ENCODE results near the gene PPM1N.

Gene PPM1N

GRCh38 chr19:45517641-45518468, 19.6 kb downstream of the PPM1N start:
- in situ Hi-C loops (cut with MboI; ENCODE audit: low pct_unique_long_range_greater_than_20kb, low sequenced_read_pairs, unreplicated experiment): no loop called here
- DNase-seq (ENCODE audit: low spot score): no peak
- no peak for TF ChIP-seq CTCF (IDR thresholded peaks at IDR 0.05; ENCODE audit: extremely low read depth, insufficient read depth, missing control alignments)

GRCh38 chr19:45518469-45518826, 20.2 kb downstream of the PPM1N start:
- DNase-seq (ENCODE audit: low spot score): no peak
- in situ Hi-C loops (cut with MboI; ENCODE audit: low pct_unique_long_range_greater_than_20kb, low sequenced_read_pairs, unreplicated experiment): no loop called here
- no peak for TF ChIP-seq CTCF (IDR thresholded peaks at IDR 0.05; ENCODE audit: extremely low read depth, insufficient read depth, missing control alignments)

GRCh38 chr19:45522010-45522941, 24.0 kb downstream of the PPM1N start:
- DNase-seq (ENCODE audit: low spot score): no peak
- in situ Hi-C loops (cut with MboI; ENCODE audit: low pct_unique_long_range_greater_than_20kb, low sequenced_read_pairs, unreplicated experiment): no loop called here
- TF ChIP-seq CTCF (IDR thresholded peaks at IDR 0.05; ENCODE audit: extremely low read depth, insufficient read depth, missing control alignments): no peak

- peak; percentile 90 for DNase-seq (ENCODE audit: low spot score)
- TF ChIP-seq CTCF (IDR thresholded peaks at IDR 0.05; ENCODE audit: extremely low read depth, insufficient read depth, missing control alignments): peak; percentile 88
- in situ Hi-C loops (cut with MboI; ENCODE audit: low pct_unique_long_range_greater_than_20kb, low sequenced_read_pairs, unreplicated experiment): no loop called here
These were observed 25.5 kb downstream of the PPM1N start for GRCh38 chr19:45523642-45524256.

GRCh38 chr19:45524575-45525129, 26.4 kb downstream of the PPM1N start:
- no peak for TF ChIP-seq CTCF (IDR thresholded peaks at IDR 0.05; ENCODE audit: extremely low read depth, insufficient read depth, missing control alignments)
- DNase-seq (ENCODE audit: low spot score): no peak
- in situ Hi-C loops (cut with MboI; ENCODE audit: low pct_unique_long_range_greater_than_20kb, low sequenced_read_pairs, unreplicated experiment): no loop called here

GRCh38 chr19:45526143-45526542, 27.9 kb downstream of the PPM1N start:
- in situ Hi-C loops (cut with MboI; ENCODE audit: low pct_unique_long_range_greater_than_20kb, low sequenced_read_pairs, unreplicated experiment): no loop called here

More at GRCh38 chr19:45526143-45526542, 27.9 kb downstream of the PPM1N start:
- TF ChIP-seq CTCF (IDR thresholded peaks at IDR 0.05; ENCODE audit: extremely low read depth, insufficient read depth, missing control alignments): no peak
- DNase-seq (ENCODE audit: low spot score): no peak
